Ammon's horn (tissue), 1 donor: Measurements from ENCODE around the gene SCYL1.

Experiments used
- DNase-seq: peaks from one replicate; pipeline ENCODE4 v3.0.0-alpha.2; 2016; ENCODE audit warnings: low spot score

Gene SCYL1

GRCh38 chr11:65493367-65494176 lies 31.3 kb upstream of the SCYL1 start:
- DNase-seq, result peak; percentile 34

- no peak for DNase-seq
These were observed 28.4 kb upstream of the SCYL1 start for GRCh38 chr11:65496304-65497140.

- DNase-seq, result peak; percentile 97
These were observed 27.5 kb upstream of the SCYL1 start for GRCh38 chr11:65497141-65498041.

GRCh38 chr11:65498042-65498726 lies 26.7 kb upstream of the SCYL1 start:
- DNase-seq, result no peak

GRCh38 chr11:65498727-65498976 lies 26.2 kb upstream of the SCYL1 start:
- no peak for DNase-seq

- peak; percentile 96 for DNase-seq
These were observed 25.7 kb upstream of the SCYL1 start, which contains the start of gene MALAT1 for GRCh38 chr11:65498977-65499712. TSS of gene MALAT1 (plus strand) at chr11:65499045.

GRCh38 chr11:65499713-65500386 lies 25.0 kb upstream of the SCYL1 start:
- no peak for DNase-seq

GRCh38 chr11:65500387-65501185 lies 24.3 kb upstream of the SCYL1 start:
- no peak for DNase-seq

- DNase-seq, result no peak
These were observed 23.8 kb upstream of the SCYL1 start for GRCh38 chr11:65501186-65501471.

GRCh38 chr11:65501472-65502273 lies 23.2 kb upstream of the SCYL1 start:
- no peak for DNase-seq

GRCh38 chr11:65502274-65502554 lies 22.7 kb upstream of the SCYL1 start:
- DNase-seq, result no peak

- DNase-seq, result no peak
These were observed 22.1 kb upstream of the SCYL1 start for GRCh38 chr11:65502555-65503367.

GRCh38 chr11:65503368-65503948 lies 21.4 kb upstream of the SCYL1 start:
- DNase-seq, result no peak

GRCh38 chr11:65503949-65504673 lies 20.8 kb upstream of the SCYL1 start:
- no peak for DNase-seq

GRCh38 chr11:65504674-65505465 lies 20.0 kb upstream of the SCYL1 start:
- no peak for DNase-seq

- DNase-seq, result no peak
These were observed 19.2 kb upstream of the SCYL1 start for GRCh38 chr11:65505466-65506289.
